HepG2 (cell line): Measurements from ENCODE around the gene SH2D7. TPM values are rescaled to one million over a fixed set of nuclear protein-coding genes. Genes with fewer than 3 reads are reported as not detected.
A peak's percentile ranks its signal among the peaks of the same experiment; 100 is the strongest.

ENCODE experiments used
- CTCF ChIP-seq: sonication (generic); formaldehyde crosslinking; IDR thresholded peaks from 2 replicates; pipeline ENCODE4 v1.5.0; 2020; ENCODE audit warnings: mild to moderate bottlenecking, missing genetic modification reagents, moderate library complexity
- MIXL1 ChIP-seq: IDR thresholded peaks from 2 replicates; pipeline ENCODE4 v1.6.1; 2016
- TFAP4 ChIP-seq: sonication (generic); IDR thresholded peaks from 2 replicates; pipeline ENCODE4 v1.6.1; 2016; ENCODE audit warnings: low read depth, borderline replicate concordance
- ZBTB44 ChIP-seq: sonication (generic); formaldehyde crosslinking; IDR thresholded peaks from 2 replicates; pipeline ENCODE4 v1.4.0; 2020; ENCODE audit warnings: missing genetic modification reagents
- ZHX2 ChIP-seq, 2 experiments: sonication (generic) in 1 of 2; formaldehyde crosslinking in 1 of 2; IDR thresholded peaks; 2 replicates each; pipeline versions ENCODE4 v1.6.1 to v1.9.0; 2014 to 2022; ENCODE audit warnings: antibody characterized with exemption in 1 of 2, borderline replicate concordance in 1 of 2, inconsistent platforms in 1 of 2, low read depth in 1 of 2, missing genetic modification reagents in 1 of 2
- ZNF24 ChIP-seq: fragments of 450-650 bp; IDR thresholded peaks from 2 replicates; pipeline ENCODE4 v1.6.1; 2017; ENCODE audit warnings: antibody characterized with exemption, mild to moderate bottlenecking
- ZNF318 ChIP-seq: sonication (generic); formaldehyde crosslinking; IDR thresholded peaks from 2 replicates; pipeline ENCODE4 v1.4.0; 2020; ENCODE audit warnings: mild to moderate bottlenecking, missing genetic modification reagents
- ZSCAN29 ChIP-seq: sonication (generic); formaldehyde crosslinking; conservative IDR thresholded peaks from 2 replicates; pipeline ENCODE4 v1.4.0; 2020; ENCODE audit warnings: mild to moderate bottlenecking, missing genetic modification reagents
- polyA plus RNA-seq, 8 experiments: library from polyadenylated mRNA; depleted of rRNA in 3 of 8; stranded (reverse) in 7 of 8; unstranded in 1 of 8; fragments of >200 nt; fragmentation: Illumina TruSeq in 4 of 8; extraction: Trizol in 4 of 8; gene quantifications; 2 replicates each; pipeline versions ENCODE4 v1.2.1 to v1.2.3, GENCODE V29; 2011 to 2016; ENCODE audit warnings: low read depth in 4 of 8, missing spikeins in 1 of 8, mixed read lengths in 1 of 8; ENCODE audit not compliant: insufficient read depth in 1 of 8
- total RNA-seq, 5 experiments: library from RNA; depleted of rRNA; stranded (reverse); fragments of >200 nt; fragmentation: Illumina TruSeq; extraction: Trizol; gene quantifications; 2 replicates each; pipeline ENCODE4 v1.2.3, GENCODE V29; 2016; ENCODE audit warnings: low read depth in 1 of 5

SH2D7 gene
- total and polyA plus RNA-seq, 2 of the 13 experiments (the other 11 are each of a cell fraction or from before 2014, with no cell fraction given), result not detected

- TF ChIP-seq ZNF318 (peak; percentile 85; the same call in 1 of the 2 replicates), TFAP4 (peak; percentile 99), ZBTB44 (0 out of 2 replicates have a peak, but pooled peaks have one; percentile 43), MIXL1 (CRISPR knock-in tag) (peak; percentile 90; the same call in 1 of the 2 replicates), CTCF (CRISPR knock-in tag) (peak; percentile 39), ZSCAN29 (CRISPR knock-in tag) (peak; percentile 92), ZHX2 (IDR thresholded peaks at IDR 0.05; ENCODE audit: low read depth) (peak; percentile 43; the same call in 1 of the 2 replicates), ZHX2 (CRISPR knock-in tag; IDR thresholded peaks at IDR 0.05; ENCODE audit: borderline replicate concordance) (peak; percentile 13; the same call in 1 of the 2 replicates), ZNF24 (peak; percentile 45; the same call in 1 of the 2 replicates)
Measured at GRCh38 chr15:78065284-78065872, 27.0 kb upstream of the SH2D7 start (continued).
